ENCODE results near the gene TMEM132E. TPM values are rescaled to one million over a fixed set of nuclear protein-coding genes. Genes with fewer than 3 reads are reported as not detected.

Gene TMEM132E
- total RNA-seq, 1 experiment from 2014 or later: 0.42 TPM

- no peak overlapping the region for H3K18ac ChIP-seq (ENCODE audit: insufficient read length, low read depth, low read length)
- no peak for DNase-seq
- H3K23ac ChIP-seq (ENCODE audit: insufficient read length, low read depth, low read length): no peak overlapping the region
- H3K4me1 ChIP-seq (ENCODE audit: insufficient read depth, low read length): peaks cover 3% of the 10 kb centered on the region; the same call in 1 of the 2 replicates
- no peak overlapping the region for H2AFZ ChIP-seq (ENCODE audit: low read length)
- Mint-ChIP-seq H3K4me3 (no peak overlapping the region), H3K36me3 (ENCODE audit: insufficient read depth in 1 of 3, low read depth in 3 of 3) (no peaks in the 10 kb centered on the region), H3K9me3 (no peaks in the 10 kb centered on the region; a peak in 1 of 5 replicates), H3K4me1 (peaks cover 29 to 30% of the 10 kb centered on the region in 2 experiments), H3K27me3 (ENCODE audit: low read depth) (peaks cover 20% of the 10 kb centered on the region), H3K27ac (no peak overlapping the region)
- no peaks in the 10 kb centered on the region for H3K9me3 ChIP-seq (ENCODE audit: control insufficient read depth, low read depth, low read length)
- no peak overlapping the region for H3K56ac ChIP-seq (ENCODE audit: insufficient read length, low read depth, low read length)
- no peak overlapping the region for H2BK20ac ChIP-seq (ENCODE audit: low read depth, low read length, poor library complexity, severe bottlenecking)
- H2BK120ac ChIP-seq (ENCODE audit: low read depth, low read length, poor library complexity, severe bottlenecking): no peak overlapping the region
- no peaks in the 10 kb centered on the region for H3K79me1 ChIP-seq (ENCODE audit: insufficient read depth, low read depth, low read length, poor library complexity, severe bottlenecking)
- H3K14ac ChIP-seq (ENCODE audit: insufficient read depth, low read length): no peak overlapping the region
- H2AK5ac ChIP-seq (ENCODE audit: insufficient read length, low read length): no peak overlapping the region
- H3K4ac ChIP-seq (ENCODE audit: low read depth, low read length): no peak overlapping the region
- no peak overlapping the region for H2BK12ac ChIP-seq (ENCODE audit: insufficient read length, low read depth, low read length)
- no peaks in the 10 kb centered on the region for H4K20me1 ChIP-seq (ENCODE audit: control insufficient read depth, insufficient read depth, insufficient read length)
- no peak overlapping the region for H3K27ac ChIP-seq (ENCODE audit: insufficient read length, low read depth, low read length)
- H3K27me3 ChIP-seq (ENCODE audit: insufficient read depth, low read length): no peaks in the 10 kb centered on the region; the same call in 1 of the 2 replicates
- H4K5ac ChIP-seq (ENCODE audit: insufficient read length, low read depth, low read length): no peak overlapping the region
- no peak overlapping the region for H4K8ac ChIP-seq (replicated peaks; ENCODE audit: insufficient read length, low read depth, low read length)
- no peak overlapping the region for H2BK5ac ChIP-seq (ENCODE audit: insufficient read length, low read length)
- H4K91ac ChIP-seq (ENCODE audit: insufficient read length, low read depth, low read length): no peak overlapping the region
- TF ChIP-seq CTCF (conservative IDR thresholded peaks at IDR 0.05): no peak
- no peaks in the 10 kb centered on the region for H3K23me2 ChIP-seq (ENCODE audit: insufficient read length, low read depth, low read length, poor library complexity, severe bottlenecking)
- H3K79me2 ChIP-seq (ENCODE audit: insufficient read depth, low read length): no peaks in the 10 kb centered on the region
- no peak overlapping the region for H3K9ac ChIP-seq (ENCODE audit: extremely low read depth, insufficient read length, low read length)
- no peak overlapping the region for H3T11ph ChIP-seq (ENCODE audit: low read length)
- no peak overlapping the region for H2BK15ac ChIP-seq (ENCODE audit: low read depth, low read length)
- H3K4me2 ChIP-seq (ENCODE audit: insufficient read depth, insufficient read length, low read length): no peak overlapping the region
- no CpG with 5 or more reads among the region's 10 CpGs for WGBS (ENCODE audit: extremely low coverage, insufficient read length, low lambda C conversion rate)
These were observed 43.7 kb downstream of the TMEM132E start for GRCh38 chr17:34622862-34623623.
